Colon (tissue), 2 donors: ENCODE measurements around the gene TFDP3.

ENCODE experiments used
- FAIRE-seq: peaks from 2 replicates; lab custom pipeline; 2012; peaks lifted over from hg19 to GRCh38; lab: Jason Lieb, UNC
- donor health status: control.
- donor health status: control.

The TFDP3 gene

GRCh38 chrX:133218329-133218728, at the start of gene TFDP3:
Gene TFDP3 (minus strand): TSS chrX:133218354. CDS start chrX:133218259, 95 bp downstream.
- FAIRE-seq, result no peak

- no peak for FAIRE-seq
These were observed 49.5 kb upstream of the TFDP3 start for GRCh38 chrX:133267621-133268020.

- FAIRE-seq, result no peak
These were observed 47.2 kb upstream of the TFDP3 start for GRCh38 chrX:133265331-133265730.

GRCh38 chrX:133258481-133258880, 40.3 kb upstream of the TFDP3 start:
- FAIRE-seq, result no peak

- no peak for FAIRE-seq
These were observed 36.5 kb upstream of the TFDP3 start for GRCh38 chrX:133254666-133255065.

- FAIRE-seq, result no peak
These were observed 33.0 kb upstream of the TFDP3 start for GRCh38 chrX:133251204-133251603.

GRCh38 chrX:133250184-133251100, 32.3 kb upstream of the TFDP3 start:
- FAIRE-seq, result no peak

GRCh38 chrX:133249266-133250058, 31.3 kb upstream of the TFDP3 start:
- FAIRE-seq, result no peak

GRCh38 chrX:133248177-133248576, 30.0 kb upstream of the TFDP3 start:
- FAIRE-seq, result no peak

GRCh38 chrX:133246921-133247320, 28.8 kb upstream of the TFDP3 start:
- no peak for FAIRE-seq

- no peak for FAIRE-seq
These were observed 17.7 kb upstream of the TFDP3 start for GRCh38 chrX:133235830-133236229.

GRCh38 chrX:133232331-133232730, 14.2 kb upstream of the TFDP3 start:
- FAIRE-seq, result no peak

GRCh38 chrX:133229361-133229760, 11.2 kb upstream of the TFDP3 start:
- no peak for FAIRE-seq

GRCh38 chrX:133215747-133216146, 2.4 kb downstream of the TFDP3 start:
- no peak for FAIRE-seq

GRCh38 chrX:133215017-133215416, 3.1 kb downstream of the TFDP3 start:
- FAIRE-seq, result no peak

- FAIRE-seq, result no peak
These were observed 3.9 kb downstream of the TFDP3 start for GRCh38 chrX:133214301-133214700.

GRCh38 chrX:133213117-133213516, 5.0 kb downstream of the TFDP3 start:
- FAIRE-seq, result no peak

GRCh38 chrX:133207751-133208150, 10.4 kb downstream of the TFDP3 start:
- peak; percentile 18 for FAIRE-seq

GRCh38 chrX:133191739-133192039, 26.5 kb downstream of the TFDP3 start:
- no peak for FAIRE-seq

- no peak for FAIRE-seq
These were observed 27.0 kb downstream of the TFDP3 start for GRCh38 chrX:133190877-133191738.

- no peak for FAIRE-seq
These were observed 29.0 kb downstream of the TFDP3 start for GRCh38 chrX:133189195-133189594.

- FAIRE-seq, result no peak
These were observed 29.5 kb downstream of the TFDP3 start for GRCh38 chrX:133188631-133189030.
